H1 (cell line): ENCODE data around the gene ALG9. TPM values are rescaled to one million over a fixed set of nuclear protein-coding genes. Genes with fewer than 3 reads are reported as not detected.

ENCODE experiments used
- CTCF ChIA-PET: fragments of 300-600 bp; sonication (Branson Sonifier 250); formaldehyde crosslinking; loops from one replicate; lab custom pipeline; 2021; ENCODE audit not compliant: partially characterized antibody; lab: Charles Lee
- POLR2A ChIA-PET: fragments of 300-600 bp; sonication (Branson Sonifier 250); formaldehyde crosslinking; loops from one replicate; lab custom pipeline; 2021; ENCODE audit warnings: inconsistent platforms; ENCODE audit not compliant: partially characterized antibody; lab: Charles Lee
- DNase-seq, 2 experiments: peaks; one replicate each; pipeline versions ENCODE4 v3.0.0 to v3.0.0-alpha.2; 2010 to 2022; ENCODE audit warnings: low spot score in 2 of 2, low read depth in 1 of 2, mixed read lengths in 1 of 2
- FAIRE-seq: peaks from 2 replicates; lab custom pipeline; 2011; peaks lifted over from hg19 to GRCh38; lab: Jason Lieb, UNC
- H2AFZ ChIP-seq: 2 replicates; pipeline ENCODE4 v1.8.1; 2012; ENCODE audit warnings: low read length, inconsistent platforms
- H2AK5ac ChIP-seq: 2 replicates; pipeline ENCODE4 v1.6.1; 2013; ENCODE audit warnings: low read depth, low read length
- H2BK120ac ChIP-seq: replicated peaks from 2 replicates; pipeline ENCODE3; 2013; ENCODE audit warnings: low read depth, low read length, inconsistent platforms
- H2BK12ac ChIP-seq: 2 replicates; pipeline ENCODE4 v1.6.1; 2013; ENCODE audit warnings: low read depth, low read length
- H2BK15ac ChIP-seq: 2 replicates; pipeline ENCODE4 v1.6.1; 2013; ENCODE audit warnings: low read length
- H2BK20ac ChIP-seq: 2 replicates; pipeline ENCODE4 v1.6.1; 2013; ENCODE audit warnings: low read length
- H2BK5ac ChIP-seq: 2 replicates; pipeline ENCODE4 v1.6.1; 2013; ENCODE audit warnings: low read depth, low read length
- H3K14ac ChIP-seq: 2 replicates; pipeline ENCODE4 v1.6.1; 2013; ENCODE audit warnings: inconsistent platforms; ENCODE audit not compliant: insufficient read length
- H3K18ac ChIP-seq: 2 replicates; pipeline ENCODE4 v1.6.1; 2013; ENCODE audit warnings: low read length; ENCODE audit errors: extremely low read depth
- H3K23ac ChIP-seq: 2 replicates; pipeline ENCODE4 v1.6.1; 2013; ENCODE audit warnings: inconsistent platforms; ENCODE audit not compliant: insufficient read length
- H3K23me2 ChIP-seq: 2 replicates; pipeline ENCODE4 v1.6.1; 2013; ENCODE audit warnings: low read depth, low read length
- H3K27ac ChIP-seq: 2 replicates; pipeline ENCODE4 v1.6.1; 2011; ENCODE audit warnings: low read depth, low read length, inconsistent platforms
- H3K27me3 ChIP-seq, 4 experiments: replicated peaks in 1 of 4; 1 replicate in 1 of 4; 2 replicates in 3 of 4; pipeline versions ENCODE4 v1.6.1 to v1.8.1; 2011 to 2013; ENCODE audit warnings: low read length in 3 of 4, mild to moderate bottlenecking in 3 of 4, inconsistent platforms in 2 of 4, mixed read lengths in 2 of 4, moderate library complexity in 1 of 4; ENCODE audit not compliant: control insufficient read depth in 3 of 4, insufficient read depth in 3 of 4; ENCODE audit errors: extremely low read depth in 1 of 4
- H3K36me3 ChIP-seq, 4 experiments: 2 replicates each; pipeline versions ENCODE4 v1.6.1 to v1.8.1; 2011 to 2013; ENCODE audit warnings: mild to moderate bottlenecking in 4 of 4, low read length in 3 of 4, moderate library complexity in 2 of 4, control low read depth in 1 of 4, inconsistent platforms in 1 of 4; ENCODE audit not compliant: insufficient read depth in 4 of 4, control insufficient read depth in 2 of 4
- H3K4ac ChIP-seq: replicated peaks from 2 replicates; pipeline ENCODE3; 2013; ENCODE audit warnings: low read length, low read depth, mixed read lengths, inconsistent platforms; ENCODE audit not compliant: insufficient read length
- H3K4me1 ChIP-seq, 4 experiments: replicated peaks in 1 of 4; 1 replicate in 1 of 4; 2 replicates in 3 of 4; pipeline versions ENCODE4 v1.6.1 to v1.8.1; 2011 to 2013; ENCODE audit warnings: low read length in 3 of 4, inconsistent platforms in 2 of 4, mixed read lengths in 1 of 4; ENCODE audit not compliant: insufficient read depth in 4 of 4, control insufficient read depth in 3 of 4
- H3K4me2 ChIP-seq, 2 experiments: 2 replicates each; pipeline versions ENCODE4 v1.6.1 to v1.8.1; 2011 to 2013; ENCODE audit warnings: low read depth in 2 of 2, low read length in 2 of 2, control low read depth in 1 of 2, inconsistent platforms in 1 of 2, mild to moderate bottlenecking in 1 of 2; ENCODE audit not compliant: insufficient read depth in 1 of 2
- H3K4me3 ChIP-seq, 4 experiments: fragments of 200-600, 300-600 bp in 1 of 4; sonication (generic), shearing (Covaris generic), sonication (Bioruptor Twin) in 1 of 4; 2 replicates each; pipeline versions ENCODE4 v1.5.1 to v1.8.1; 2011 to 2016; ENCODE audit warnings: low read length in 4 of 4, low read depth in 3 of 4, control low read depth in 2 of 4, inconsistent platforms in 2 of 4, mild to moderate bottlenecking in 2 of 4, mixed read lengths in 1 of 4, moderate library complexity in 1 of 4; ENCODE audit not compliant: insufficient read depth in 2 of 4; ENCODE audit errors: extremely low read depth in 1 of 4
- H3K56ac ChIP-seq: replicated peaks from 2 replicates; pipeline ENCODE3; 2013; ENCODE audit warnings: low read depth, mild to moderate bottlenecking, mixed read lengths, low read length, inconsistent platforms; ENCODE audit not compliant: insufficient read length
- H3K79me1 ChIP-seq: 2 replicates; pipeline ENCODE4 v1.6.1; 2013; ENCODE audit warnings: low read depth, low read length, control low read depth
- H3K79me2 ChIP-seq, 2 experiments: 2 replicates each; pipeline versions ENCODE4 v1.6.1 to v1.8.1; 2012 to 2013; ENCODE audit warnings: low read length in 2 of 2, mild to moderate bottlenecking in 2 of 2, inconsistent platforms in 1 of 2; ENCODE audit not compliant: insufficient read depth in 2 of 2, control insufficient read depth in 1 of 2
- H3K9ac ChIP-seq, 4 experiments: replicated peaks in 1 of 4; 1 replicate in 1 of 4; 2 replicates in 3 of 4; pipeline versions ENCODE4 v1.6.1 to v1.8.1; 2011 to 2013; ENCODE audit warnings: low read depth in 3 of 4, low read length in 3 of 4, control low read depth in 2 of 4, mild to moderate bottlenecking in 2 of 4, moderate library complexity in 2 of 4, inconsistent platforms in 1 of 4; ENCODE audit errors: extremely low read depth in 1 of 4
- H3K9me3 ChIP-seq, 2 experiments: 2 replicates each; pipeline versions ENCODE4 v1.6.1 to v1.8.1; 2012 to 2013; ENCODE audit warnings: mild to moderate bottlenecking in 2 of 2, moderate library complexity in 2 of 2, control low read depth in 1 of 2, inconsistent platforms in 1 of 2, low read depth in 1 of 2, low read length in 1 of 2, mixed read lengths in 1 of 2; ENCODE audit not compliant: insufficient read depth in 2 of 2
- H4K20me1 ChIP-seq, 2 experiments: replicated peaks in 1 of 2; 2 replicates each; pipeline versions ENCODE3 to v1.8.1; 2011 to 2013; ENCODE audit warnings: inconsistent platforms in 2 of 2, low read length in 2 of 2, mild to moderate bottlenecking in 1 of 2; ENCODE audit not compliant: insufficient read depth in 2 of 2, control insufficient read depth in 1 of 2
- H4K5ac ChIP-seq: 2 replicates; pipeline ENCODE4 v1.6.1; 2013; ENCODE audit warnings: low read length, low read depth, mixed read lengths, inconsistent platforms; ENCODE audit not compliant: insufficient read length
- H4K8ac ChIP-seq: 2 replicates; pipeline ENCODE4 v1.8.0; 2013; ENCODE audit warnings: mild to moderate bottlenecking, moderate library complexity, low read length, inconsistent platforms; ENCODE audit not compliant: insufficient read depth; ENCODE audit errors: extremely low read depth
- H4K91ac ChIP-seq: replicated peaks from 2 replicates; pipeline ENCODE3; 2013; ENCODE audit warnings: low read length, mixed read lengths, inconsistent platforms; ENCODE audit not compliant: insufficient read length
- SIRT6 ChIP-seq: IDR thresholded peaks from one replicate; pipeline ENCODE4 v1.7.1; 2012; ENCODE audit warnings: low read length, inconsistent platforms
- WGBS, 2 experiments: shearing (Covaris generic) in 1 of 2; methylation state at CpG; one replicate each; pipeline versions ENCODE4 v1.1.6 to v1.1.7; 2013 to 2015; ENCODE audit warnings: low lambda C conversion rate in 2 of 2, mixed read lengths in 2 of 2, inconsistent platforms in 1 of 2, low coverage in 1 of 2, missing lambda C conversion rate in 1 of 2; ENCODE audit not compliant: insufficient replicate concordance in 2 of 2, insufficient coverage in 1 of 2, insufficient read length in 1 of 2; ENCODE audit errors: extremely low coverage in 1 of 2, missing lambda C conversion rate in 1 of 2; 5-methylcytosine and 5-hydroxymethylcytosine counted together
- polyA plus RNA-seq, 7 experiments: library from polyadenylated mRNA; depleted of rRNA in 3 of 7; stranded (reverse) in 5 of 7; unstranded in 2 of 7; fragments of >200 nt in 5 of 7; fragments of 200-250 nt in 2 of 7; gene quantifications; 1 replicate in 5 of 7; 2 replicates in 1 of 7; 4 replicates in 1 of 7; pipeline versions ENCODE4 v1.2.1 to v1.2.3, GENCODE V29; 2011 to 2013; ENCODE audit warnings: missing spikeins in 2 of 7, mixed read lengths in 2 of 7
- total RNA-seq: library from RNA; stranded (reverse); fragmentation: NEBNext Ultra II Directional; extraction: Animal tissue kit (Norgen Biotek cat#: 25700); gene quantifications from 2 replicates; pipeline ENCODE4 v1.2.1, GENCODE V29; 2021

The ALG9 gene
- total and polyA plus RNA-seq, 2 of the 8 experiments (the other 6 are each of a cell fraction or from before 2014, with no cell fraction given): 23.5 to 24.5 TPM

GRCh38 chr11:111743700-111744099, 127.7 kb downstream of the ALG9 start:
- no peak overlapping the region for H3K4me2 ChIP-seq
- H3K4ac ChIP-seq: no peak overlapping the region
- H2BK20ac ChIP-seq: no peak overlapping the region
- peaks cover 4 to 61% (median 30%) of the 10 kb centered on the region in 4 experiments; a peak in 7 of 8 replicates for H3K36me3 ChIP-seq
- H3K23me2 ChIP-seq: no peaks in the 10 kb centered on the region
- H3K9me3 ChIP-seq: no peaks in the 10 kb centered on the region
- H2BK12ac ChIP-seq: no peak overlapping the region
- no peak overlapping the region for H3K56ac ChIP-seq
- no peak overlapping the region for H4K91ac ChIP-seq
- H3K27ac ChIP-seq: no peak overlapping the region
- ChIA-PET CTCF (interaction anchor here (0.8 to 1.6 kb wide), 3 partner anchors 11 to 32 kb away, joined by 3 to 4 read pairs (median 3); no protein-coding TSS in a partner anchor), POLR2A (no interaction called here)
- no peak overlapping the region for H3K14ac ChIP-seq
- no peak overlapping the region for H2AK5ac ChIP-seq
- H3K79me2 ChIP-seq: no peaks in the 10 kb centered on the region
- no peak overlapping the region for H3K23ac ChIP-seq
- H2BK5ac ChIP-seq: no peak overlapping the region
- FAIRE-seq (no peak), DNase-seq (no peak)
- no peak overlapping the region for H4K8ac ChIP-seq
- no peaks in the 10 kb centered on the region; the same call in 1 of the 2 replicates for H3K79me1 ChIP-seq
- H3K18ac ChIP-seq: no peak overlapping the region
- TF ChIP-seq SIRT6: no peak
- H4K20me1 ChIP-seq: peaks cover 0 to 4% of the 10 kb centered on the region in 2 experiments
- 93% methylated on average over 2 of the region's 2 CpGs; no CpG with 5 or more reads in 1 of the 2 experiments for WGBS, 2 experiments
- H3K4me3 ChIP-seq: no peak overlapping the region
- H3K27me3 ChIP-seq: no peaks in the 10 kb centered on the region
- H2AFZ ChIP-seq: no peak overlapping the region
- no peak overlapping the region for H2BK120ac ChIP-seq
- H3K4me1 ChIP-seq: peaks cover 0 to 3% (median 1%) of the 10 kb centered on the region in 4 experiments; a peak in 3 of 7 replicates
- H4K5ac ChIP-seq: no peak overlapping the region
- H3K9ac ChIP-seq: no peak overlapping the region
- no peak overlapping the region for H2BK15ac ChIP-seq
